ENCODE measurements around the gene NASP. TPM values are rescaled to one million over a fixed set of nuclear protein-coding genes. Genes with fewer than 3 reads are reported as not detected.

The NASP gene
- total RNA-seq, 1 donor, result 94.0 TPM

GRCh38 chr1:45660336-45660735 lies 76.5 kb downstream of the NASP start:
- DNase-seq (ENCODE audit: low read depth in 2 of 3, low spot score in 2 of 3), result no peak

DNA sequence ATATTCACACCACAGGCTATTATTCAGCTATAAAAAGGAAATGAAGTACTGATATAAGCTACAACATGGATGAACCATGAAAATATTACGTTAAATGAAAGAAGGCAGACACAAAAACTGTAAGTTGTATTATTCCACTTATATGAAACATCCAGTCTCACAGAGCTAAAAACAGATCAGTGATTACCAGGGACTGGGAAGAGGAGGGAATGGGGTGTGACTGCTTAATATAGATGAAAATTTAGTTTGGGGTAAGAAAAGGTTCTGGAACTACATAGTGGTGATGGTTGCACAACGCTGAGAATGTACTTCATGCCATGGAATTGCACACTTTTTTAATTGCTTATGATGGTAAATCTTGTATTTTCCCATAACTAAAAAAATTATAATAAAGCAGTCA lies 83.0 kb downstream of the NASP start:
- DNase-seq (ENCODE audit: low read depth in 2 of 3, low spot score in 2 of 3), result no peak

GRCh38 chr1:45667321-45668111 lies 83.7 kb downstream of the NASP start:
- DNase-seq (ENCODE audit: low read depth in 2 of 3, low spot score in 2 of 3), result no peak

Small RNAs within 50 kb of the gene (small RNA-seq; reads per million reads assigned to genes)
- not detected for gene AL355480.1
- not detected for gene AL355480.2
- not detected for gene AL355480.3
- not detected for gene AL355480.4

Other genes starting within 250 kb of the NASP start
- 35.8 TPM for gene TOE1, start 243.9 kb upstream of the NASP start, total RNA-seq
- 66.0 TPM for gene MUTYH, start 243.6 kb upstream of the NASP start, total RNA-seq
- gene TESK2, start 92.9 kb upstream of the NASP start, total RNA-seq, result 7.8 TPM
- gene CCDC163, start 84.0 kb upstream of the NASP start, total RNA-seq, result 1.1 TPM
- 7.0 TPM for gene MMACHC, start 83.7 kb upstream of the NASP start, total RNA-seq
- gene PRDX1, start 62.2 kb upstream of the NASP start, total RNA-seq, result 120 TPM
- 175 TPM for gene AKR1A1, start 33.2 kb upstream of the NASP start, total RNA-seq
- 4.3 TPM for gene CCDC17, start 40.0 kb downstream of the NASP start, total RNA-seq
- 79.7 TPM for gene GPBP1L1, start 102.5 kb downstream of the NASP start, total RNA-seq
- gene TMEM69, start 104.1 kb downstream of the NASP start, total RNA-seq, result 34.2 TPM
- gene IPP, start 166.6 kb downstream of the NASP start, total RNA-seq, result 0.54 TPM
- gene MAST2, start 219.6 kb downstream of the NASP start, total RNA-seq, result 24.0 TPM